Measurements from ENCODE around the gene ORM2.

DNA sequence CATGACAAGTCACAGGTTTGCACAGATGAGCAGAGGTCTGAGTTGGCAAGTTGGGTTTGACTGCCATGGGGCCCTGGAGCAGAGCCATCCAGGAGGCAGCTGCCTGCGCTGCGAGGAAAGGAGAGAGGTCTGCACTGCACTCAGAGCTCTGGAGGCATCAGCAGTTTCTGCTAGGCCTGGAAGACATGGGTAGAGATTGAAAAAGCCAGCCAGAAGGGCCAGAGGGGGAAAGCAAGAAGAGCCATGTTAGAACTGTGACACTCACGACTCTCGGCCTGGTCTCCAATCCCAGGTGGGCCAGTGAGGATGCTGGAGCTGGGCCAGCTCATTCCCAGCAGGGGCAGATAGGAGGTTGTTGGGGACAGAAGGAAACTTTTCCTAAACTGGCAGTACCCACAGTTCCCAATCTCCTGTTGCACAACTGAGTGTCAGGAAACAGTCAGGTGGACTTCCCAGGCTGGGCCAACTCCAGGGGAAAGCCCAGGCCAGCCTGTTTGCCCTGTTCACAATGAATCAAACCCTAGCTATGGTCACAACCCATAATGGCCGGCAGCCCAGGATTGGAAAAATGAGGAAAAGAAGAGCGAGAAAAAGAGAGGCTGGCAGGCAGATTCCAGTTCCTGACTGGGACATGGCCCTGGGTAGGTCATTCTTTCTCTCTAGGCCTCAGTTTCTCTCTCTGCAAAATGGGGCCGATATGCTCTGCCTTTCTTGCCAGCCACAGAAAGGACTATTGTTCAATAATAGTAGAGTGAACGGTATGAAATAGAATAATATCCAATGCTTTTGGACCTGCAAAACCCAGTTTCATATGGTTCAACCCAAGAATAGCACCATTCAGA, 14.6 kb upstream of the ORM2 start:
- no peak for TF ChIP-seq EZH2phosphoT487 (IDR thresholded peaks at IDR 0.05; ENCODE audit: unreplicated experiment)
- TF ChIP-seq, protein P1, sequence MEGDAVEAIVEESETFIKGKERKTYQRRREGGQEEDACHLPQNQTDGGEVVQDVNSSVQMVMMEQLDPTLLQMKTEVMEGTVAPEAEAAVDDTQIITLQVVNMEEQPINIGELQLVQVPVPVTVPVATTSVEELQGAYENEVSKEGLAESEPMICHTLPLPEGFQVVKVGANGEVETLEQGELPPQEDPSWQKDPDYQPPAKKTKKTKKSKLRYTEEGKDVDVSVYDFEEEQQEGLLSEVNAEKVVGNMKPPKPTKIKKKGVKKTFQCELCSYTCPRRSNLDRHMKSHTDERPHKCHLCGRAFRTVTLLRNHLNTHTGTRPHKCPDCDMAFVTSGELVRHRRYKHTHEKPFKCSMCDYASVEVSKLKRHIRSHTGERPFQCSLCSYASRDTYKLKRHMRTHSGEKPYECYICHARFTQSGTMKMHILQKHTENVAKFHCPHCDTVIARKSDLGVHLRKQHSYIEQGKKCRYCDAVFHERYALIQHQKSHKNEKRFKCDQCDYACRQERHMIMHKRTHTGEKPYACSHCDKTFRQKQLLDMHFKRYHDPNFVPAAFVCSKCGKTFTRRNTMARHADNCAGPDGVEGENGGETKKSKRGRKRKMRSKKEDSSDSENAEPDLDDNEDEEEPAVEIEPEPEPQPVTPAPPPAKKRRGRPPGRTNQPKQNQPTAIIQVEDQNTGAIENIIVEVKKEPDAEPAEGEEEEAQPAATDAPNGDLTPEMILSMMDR (conservative IDR thresholded peaks at IDR 0.05; ENCODE audit: low read depth in 2 of 2) = no peak
- no peak for TF ChIP-seq EZH2 (IDR thresholded peaks at IDR 0.05; ENCODE audit: low read depth, unreplicated experiment)
- TF ChIP-seq POLR2AphosphoS5 (IDR thresholded peaks at IDR 0.05; ENCODE audit: low read depth) = no peak
- TF ChIP-seq REST (IDR thresholded peaks at IDR 0.05; ENCODE audit: unreplicated experiment) = no peak
- no peak for TF ChIP-seq JUNB (IDR thresholded peaks at IDR 0.05; ENCODE audit: unreplicated experiment)
- no peak for TF ChIP-seq ETS1 (IDR thresholded peaks at IDR 0.05)
